ENCODE data around the gene PKP4.

GRCh38 chr2:158677542-158677941, 220.8 kb downstream of the PKP4 start:
- TF ChIP-seq TAF1 (IDR thresholded peaks at IDR 0.05; ENCODE audit: low read depth, low read length) (no peak), POLR2A (IDR thresholded peaks at IDR 0.05; ENCODE audit: low read depth, low read length) (no peak), PAX5 (IDR thresholded peaks at IDR 0.05; ENCODE audit: insufficient read depth, low read length, severe bottlenecking) (no peak), POLR2AphosphoS5 (IDR thresholded peaks at IDR 0.05; ENCODE audit: low read depth, low read length) (no peak), SPI1 (IDR thresholded peaks at IDR 0.05; ENCODE audit: low read depth, low read length) (no peak)

Measured in GM12891 (cell line).